Measurements from ENCODE around the gene HECW1.

GRCh38 chr7:43535810-43536585 is 423.6 kb downstream of the HECW1 start:
- TF ChIP-seq CTCF (IDR thresholded peaks at IDR 0.05), result no peak
- TF ChIP-seq POLR2A (IDR thresholded peaks at IDR 0.05), result no peak
- TF ChIP-seq POLR2AphosphoS5 (IDR thresholded peaks at IDR 0.05), result no peak

Measured in upper lobe of left lung (tissue), 4 donors.